Measurements from ENCODE around the gene LMTK3.

The LMTK3 gene

GRCh38 chr19:48499316-48500090 is 12.1 kb downstream of the LMTK3 start:
- no peak overlapping the region for H3K4me3 ChIP-seq (ENCODE audit: low read length)
- no peak for TF ChIP-seq CTCF (IDR thresholded peaks at IDR 0.05; ENCODE audit: insufficient read depth, low read depth, low read length, missing control alignments)
- DNase-seq (ENCODE audit: low read depth) = no peak

- H3K4me3 ChIP-seq (ENCODE audit: low read length) = no peak overlapping the region
- no peak for TF ChIP-seq CTCF (IDR thresholded peaks at IDR 0.05; ENCODE audit: insufficient read depth, low read depth, low read length, missing control alignments)
- DNase-seq (ENCODE audit: low read depth) = no peak
Observed at GRCh38 chr19:48498595-48499311, 12.9 kb downstream of the LMTK3 start.

- DNase-seq (ENCODE audit: low read depth) = no peak
- no peak for TF ChIP-seq CTCF (IDR thresholded peaks at IDR 0.05; ENCODE audit: insufficient read depth, low read depth, low read length, missing control alignments)
Observed at GRCh38 chr19:48497728-48498594, 13.7 kb downstream of the LMTK3 start.

GRCh38 chr19:48496959-48497727 is 14.5 kb downstream of the LMTK3 start:
- TF ChIP-seq CTCF (IDR thresholded peaks at IDR 0.05; ENCODE audit: insufficient read depth, low read depth, low read length, missing control alignments) = no peak
- DNase-seq (ENCODE audit: low read depth) = no peak
- no peak overlapping the region for H3K4me3 ChIP-seq (ENCODE audit: low read length)

More at GRCh38 chr19:48497728-48498594, 13.7 kb downstream of the LMTK3 start:
- no peak overlapping the region for H3K4me3 ChIP-seq (ENCODE audit: low read length)

- no peak for TF ChIP-seq CTCF (IDR thresholded peaks at IDR 0.05; ENCODE audit: insufficient read depth, low read depth, low read length, missing control alignments)
- no peak overlapping the region for H3K4me3 ChIP-seq (ENCODE audit: low read length)
Observed at GRCh38 chr19:48495396-48495795, 16.2 kb downstream of the LMTK3 start.

GRCh38 chr19:48493718-48494401 is 17.8 kb downstream of the LMTK3 start:
- TF ChIP-seq CTCF (IDR thresholded peaks at IDR 0.05; ENCODE audit: insufficient read depth, low read depth, low read length, missing control alignments) = no peak
- peak overlapping the region; percentile 68 for H3K4me3 ChIP-seq (ENCODE audit: low read length)
- no peak for DNase-seq (ENCODE audit: low read depth)

More at GRCh38 chr19:48495396-48495795, 16.2 kb downstream of the LMTK3 start:
- no peak for DNase-seq (ENCODE audit: low read depth)
